OCI-LY7 (cell line): ENCODE data around the gene NIM1K. TPM values are rescaled to one million over a fixed set of nuclear protein-coding genes. Genes with fewer than 3 reads are reported as not detected.

Experiments
- BruUV-seq: library from RNA; stranded (reverse); fragments of 400-500 nt; replicated peaks from 2 replicates; lab custom pipeline; 2021; lab: Mats Ljungman, UMichigan
- CTCF ChIA-PET: fragments of 300-600 bp; sonication (Branson Sonifier 250); formaldehyde crosslinking; loops from one replicate; lab custom pipeline; 2022; ENCODE audit warnings: antibody characterized with exemption; ENCODE audit not compliant: unreplicated experiment; lab: Charles Lee
- POLR2A ChIA-PET: fragments of 300-600 bp; sonication (Branson Sonifier 250); formaldehyde crosslinking; loops from one replicate; lab custom pipeline; 2022; ENCODE audit warnings: antibody characterized with exemption; lab: Charles Lee
- DNase-seq: peaks from one replicate; pipeline ENCODE4 v3.0.0-alpha.2; 2015; ENCODE audit warnings: low spot score
- H2AFZ ChIP-seq: fragments of 200-600 bp; sonication (generic), shearing (Covaris generic); 2 replicates; pipeline ENCODE4 v1.6.1; 2014; ENCODE audit warnings: mild to moderate bottlenecking, antibody characterized with exemption, low read length, moderate library complexity
- H3K27ac ChIP-seq: fragments of 200-600 bp; sonication (generic); 2 replicates; pipeline ENCODE4 v1.5.1; 2014; ENCODE audit warnings: mixed run types, low read depth, mild to moderate bottlenecking, moderate library complexity, low read length, inconsistent platforms; ENCODE audit not compliant: poor library complexity, severe bottlenecking
- H3K36me3 ChIP-seq: fragments of 200-600 bp; sonication (generic); 2 replicates; pipeline ENCODE4 v1.6.1; 2014; ENCODE audit warnings: mild to moderate bottlenecking, antibody characterized with exemption, low read length, moderate library complexity, mixed read lengths; ENCODE audit not compliant: insufficient read depth
- H3K4me1 ChIP-seq: fragments of 200-600 bp; sonication (generic); 2 replicates; pipeline ENCODE4 v1.5.1; 2014; ENCODE audit warnings: mild to moderate bottlenecking, low read length; ENCODE audit not compliant: insufficient read depth, poor library complexity, severe bottlenecking
- H3K4me2 ChIP-seq: fragments of 200-600 bp; sonication (generic); 2 replicates; pipeline ENCODE4 v1.6.1; 2014; ENCODE audit warnings: mild to moderate bottlenecking, low read length
- H3K4me3 ChIP-seq: fragments of 200-600 bp; sonication (generic); 2 replicates; pipeline ENCODE4 v1.5.1; 2014; ENCODE audit warnings: mild to moderate bottlenecking, low read depth, low read length; ENCODE audit not compliant: poor library complexity, severe bottlenecking
- H3K79me2 ChIP-seq: fragments of 200-600 bp; sonication (generic); 2 replicates; pipeline ENCODE4 v1.6.1; 2016; ENCODE audit warnings: low read depth, mild to moderate bottlenecking, low read length, moderate library complexity, mixed read lengths; ENCODE audit not compliant: insufficient read depth
- H3K9me2 ChIP-seq: fragments of 200-600 bp; sonication (generic); 2 replicates; pipeline ENCODE4 v1.6.1; 2016; ENCODE audit warnings: mild to moderate bottlenecking, low read length, mixed read lengths; ENCODE audit not compliant: insufficient read depth
- H3K9me3 ChIP-seq: fragments of 200-600 bp; sonication (generic); 2 replicates; pipeline ENCODE4 v1.6.1; 2014; ENCODE audit warnings: mild to moderate bottlenecking, mixed run types, low read length, mixed read lengths
- H4K20me1 ChIP-seq: fragments of 200-600 bp; sonication (generic); 2 replicates; pipeline ENCODE4 v1.6.1; 2014; ENCODE audit warnings: mild to moderate bottlenecking, antibody characterized with exemption, low read length, moderate library complexity, mixed read lengths; ENCODE audit not compliant: insufficient read depth
- CTCF ChIP-seq: fragments of 200-600 bp; sonication (generic); conservative IDR thresholded peaks from 2 replicates; pipeline ENCODE4 v1.5.1; 2014; ENCODE audit warnings: mild to moderate bottlenecking, antibody characterized with exemption, low read length, moderate library complexity, mixed read lengths
- EZH2phosphoT487 ChIP-seq: fragments of 200-600 bp; sonication (generic); IDR thresholded peaks from 2 replicates; pipeline ENCODE4 v1.6.1; 2018; ENCODE audit warnings: low read depth, borderline replicate concordance, mild to moderate bottlenecking, mixed run types, antibody characterized with exemption, low read length, moderate library complexity, mixed read lengths
- intact Hi-C: fragments of 100-400 bp; cut with micrococcal nuclease; formaldehyde crosslinking; loops from one replicate; pipeline ENCODE4 v1.10.0; 2022; ENCODE audit not compliant: unreplicated experiment
- total RNA-seq, 2 experiments: library from RNA; depleted of rRNA in 1 of 2; stranded (reverse); fragments of >200 nt in 1 of 2; shearing (Covaris generic) in 1 of 2; gene quantifications; 2 replicates each; pipeline ENCODE4 v1.2.3, GENCODE V29; 2014 to 2022

NIM1K gene
- total RNA-seq, 2 experiments from 2014 or later: 0.41 to 0.68 TPM

GRCh38 chr5:43281840-43282658, 90.0 kb downstream of the NIM1K start:
- intact Hi-C loops: no loop called here
- Histone ChIP-seq H3K9me3 (no peaks in the 10 kb centered on the region), H3K4me1 (no peaks in the 10 kb centered on the region), H3K4me2 (no peak overlapping the region), H3K79me2 (no peaks in the 10 kb centered on the region), H3K4me3 (no peak overlapping the region), H3K27ac (no peak overlapping the region), H3K36me3 (peaks cover 7% of the 10 kb centered on the region), H4K20me1 (no peaks in the 10 kb centered on the region), H3K9me2 (no peaks in the 10 kb centered on the region), H2AFZ (no peak overlapping the region)
- ChIA-PET POLR2A (interaction anchor here (0.5 kb wide), 1 partner anchor 70 kb away, joined by 3 read pairs; no protein-coding TSS in a partner anchor), CTCF (no interaction called here)
- no TSS peak for BruUV-seq
- no peak for TF ChIP-seq EZH2phosphoT487
- no peak for TF ChIP-seq CTCF
- no peak for DNase-seq

GRCh38 chr5:43286623-43287022, 94.6 kb downstream of the NIM1K start:
- H3K4me3 ChIP-seq: no peak overlapping the region
- no peak for TF ChIP-seq CTCF
- no peak for TF ChIP-seq EZH2phosphoT487
- CTCF ChIA-PET: no interaction called here
- no peaks in the 10 kb centered on the region for H3K9me2 ChIP-seq
- no peaks in the 10 kb centered on the region for H3K79me2 ChIP-seq
- H2AFZ ChIP-seq: no peak overlapping the region
- no peaks in the 10 kb centered on the region for H4K20me1 ChIP-seq
- H3K27ac ChIP-seq: no peak overlapping the region
- peaks cover 51% of the 10 kb centered on the region for H3K36me3 ChIP-seq
- BruUV-seq: no TSS peak
- H3K4me2 ChIP-seq: no peak overlapping the region
- DNase-seq: no peak
- no peaks in the 10 kb centered on the region for H3K4me1 ChIP-seq
- H3K9me3 ChIP-seq: no peaks in the 10 kb centered on the region
- intact Hi-C loops: no loop called here
- POLR2A ChIA-PET: interaction anchor here (0.9 kb wide), 1 partner anchor 88 kb away, joined by 3 read pairs; no protein-coding TSS in a partner anchor

DNA sequence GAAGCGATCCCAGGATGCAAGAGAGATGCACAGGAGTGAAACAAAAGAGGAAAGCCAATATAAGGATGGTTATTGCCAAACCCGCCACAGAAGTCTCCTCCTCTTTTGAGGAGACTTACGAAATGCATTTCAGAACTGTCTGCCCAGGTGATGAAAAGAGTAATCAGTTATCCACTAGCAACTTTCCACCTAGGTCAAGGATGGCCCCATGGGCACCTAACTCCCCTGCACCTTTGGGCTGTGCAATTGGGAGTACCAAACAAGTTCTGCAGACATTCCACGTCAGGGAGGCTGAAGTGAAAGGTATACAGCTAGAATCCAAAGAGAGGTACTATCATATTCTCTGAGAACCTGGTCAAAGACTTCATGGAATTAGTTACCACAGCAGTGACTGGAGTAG, 95.5 kb downstream of the NIM1K start:
- Histone ChIP-seq H3K4me3 (no peak overlapping the region), H3K4me2 (no peak overlapping the region), H3K79me2 (no peaks in the 10 kb centered on the region), H3K27ac (no peak overlapping the region), H3K9me2 (no peaks in the 10 kb centered on the region), H3K36me3 (peaks cover 58% of the 10 kb centered on the region), H4K20me1 (no peaks in the 10 kb centered on the region), H3K9me3 (no peaks in the 10 kb centered on the region), H2AFZ (no peak overlapping the region), H3K4me1 (no peaks in the 10 kb centered on the region)
- POLR2A ChIA-PET: interaction anchor here (0.6 to 0.9 kb wide), 2 partner anchors 13 to 87 kb away, joined by 3 read pairs; no protein-coding TSS in a partner anchor
- no peak for DNase-seq
- CTCF ChIA-PET: no interaction called here
- TF ChIP-seq CTCF (no peak), EZH2phosphoT487 (no peak)
- intact Hi-C loops: no loop called here
- BruUV-seq: no TSS peak
